ENCODE measurements around the gene FAR2. TPM values are rescaled to one million over a fixed set of nuclear protein-coding genes. Genes with fewer than 3 reads are reported as not detected.

Gene FAR2
- total and polyA plus RNA-seq, 2 experiments from 2014 or later: 18.7 to 22.6 TPM

- TF ChIP-seq ZNF462 (CRISPR knock-in tag; IDR thresholded peaks at IDR 0.05): no peak
- no peak for TF ChIP-seq NANOG (IDR thresholded peaks at IDR 0.05; ENCODE audit: borderline replicate concordance)
- TF ChIP-seq ZNF331 (CRISPR knock-in tag; IDR thresholded peaks at IDR 0.05; ENCODE audit: low read depth): no peak
- no peak for TF ChIP-seq ETS1 (IDR thresholded peaks at IDR 0.05)
- TF ChIP-seq EZH2phosphoT487 (IDR thresholded peaks at IDR 0.05; ENCODE audit: unreplicated experiment): no peak
- no peak for TF ChIP-seq POLR2AphosphoS5 (IDR thresholded peaks at IDR 0.05; ENCODE audit: low read depth)
- no peak for TF ChIP-seq STAT1 (IDR thresholded peaks at IDR 0.05; ENCODE audit: unreplicated experiment)
- TF ChIP-seq, protein P1, sequence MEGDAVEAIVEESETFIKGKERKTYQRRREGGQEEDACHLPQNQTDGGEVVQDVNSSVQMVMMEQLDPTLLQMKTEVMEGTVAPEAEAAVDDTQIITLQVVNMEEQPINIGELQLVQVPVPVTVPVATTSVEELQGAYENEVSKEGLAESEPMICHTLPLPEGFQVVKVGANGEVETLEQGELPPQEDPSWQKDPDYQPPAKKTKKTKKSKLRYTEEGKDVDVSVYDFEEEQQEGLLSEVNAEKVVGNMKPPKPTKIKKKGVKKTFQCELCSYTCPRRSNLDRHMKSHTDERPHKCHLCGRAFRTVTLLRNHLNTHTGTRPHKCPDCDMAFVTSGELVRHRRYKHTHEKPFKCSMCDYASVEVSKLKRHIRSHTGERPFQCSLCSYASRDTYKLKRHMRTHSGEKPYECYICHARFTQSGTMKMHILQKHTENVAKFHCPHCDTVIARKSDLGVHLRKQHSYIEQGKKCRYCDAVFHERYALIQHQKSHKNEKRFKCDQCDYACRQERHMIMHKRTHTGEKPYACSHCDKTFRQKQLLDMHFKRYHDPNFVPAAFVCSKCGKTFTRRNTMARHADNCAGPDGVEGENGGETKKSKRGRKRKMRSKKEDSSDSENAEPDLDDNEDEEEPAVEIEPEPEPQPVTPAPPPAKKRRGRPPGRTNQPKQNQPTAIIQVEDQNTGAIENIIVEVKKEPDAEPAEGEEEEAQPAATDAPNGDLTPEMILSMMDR (conservative IDR thresholded peaks at IDR 0.05; ENCODE audit: low read depth in 2 of 2): no peak
- no peak for TF ChIP-seq JUNB (IDR thresholded peaks at IDR 0.05; ENCODE audit: unreplicated experiment)
These were observed 80.1 kb downstream of the FAR2 start (continued) for GRCh38 chr12:29229158-29229505.

Data from GM23338 (cell line).